Prostate gland (tissue), 2 donors: ENCODE results near the gene TMEM45A.

ENCODE experiments used
- CTCF ChIP-seq, 4 experiments: fragments of 200-600 bp in 2 of 4; fragments of 450-650 bp in 2 of 4; sonication (generic) in 2 of 4; IDR thresholded peaks; 1 replicate in 3 of 4; 2 replicates in 1 of 4; pipeline ENCODE4 v1.5.1; 2016 to 2019; ENCODE audit warnings: antibody characterized with exemption in 4 of 4, mild to moderate bottlenecking in 2 of 4, moderate library complexity in 2 of 4
- POLR2A ChIP-seq: fragments of 450-650 bp; IDR thresholded peaks from one replicate; pipeline ENCODE4 v1.6.1; 2016; ENCODE audit warnings: antibody characterized with exemption, mild to moderate bottlenecking

DNA sequence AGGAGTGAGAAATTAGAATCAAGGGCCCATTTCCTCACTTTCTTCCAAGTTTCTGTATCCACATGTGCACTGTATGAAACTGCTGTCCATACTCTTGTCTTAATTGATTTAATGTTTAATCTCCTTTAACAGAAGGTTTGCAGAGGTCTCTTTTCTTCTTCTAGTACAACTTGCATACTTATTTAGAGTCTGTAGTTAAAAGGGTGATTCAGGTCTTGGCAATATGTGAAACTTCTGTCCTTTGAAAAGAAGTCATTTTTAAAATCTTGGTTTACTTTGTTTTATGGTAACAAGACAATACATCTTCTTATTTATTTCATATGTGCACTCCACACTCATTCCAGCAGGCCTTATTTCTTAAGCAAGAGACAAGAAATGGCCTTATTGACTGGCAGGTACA, 25.8 kb downstream of the TMEM45A start:
- TF ChIP-seq CTCF (IDR thresholded peaks at IDR 0.05) (no peak), POLR2A (no peak)
